Measurements from ENCODE around the gene G0S2.

- TF ChIP-seq JUND (IDR thresholded peaks at IDR 0.05) (no peak), EZH2phosphoT487 (IDR thresholded peaks at IDR 0.05; ENCODE audit: borderline replicate concordance, low read depth) (no peak), TEAD4 (IDR thresholded peaks at IDR 0.05; ENCODE audit: borderline replicate concordance, insufficient read depth) (no peak), CTCF (IDR thresholded peaks at IDR 0.05) (no peak), MAX (IDR thresholded peaks at IDR 0.05; ENCODE audit: low read depth) (no peak), MXI1 (IDR thresholded peaks at IDR 0.05; ENCODE audit: low read depth, low read length) (no peak), TAF1 (IDR thresholded peaks at IDR 0.05; ENCODE audit: borderline replicate concordance, low read depth, low read length) (no peak), GABPA (IDR thresholded peaks at IDR 0.05; ENCODE audit: low read depth) (no peak), POLR2AphosphoS5 (IDR thresholded peaks at IDR 0.05; ENCODE audit: low read depth, low read length) (no peak), NFIC (IDR thresholded peaks at IDR 0.05; ENCODE audit: borderline replicate concordance) (no peak), EP300 (IDR thresholded peaks at IDR 0.05; ENCODE audit: borderline replicate concordance in 1 of 2, low read depth in 1 of 2, low read length in 1 of 2) (no peak), GATA2 (CRISPR knock-in tag; IDR thresholded peaks at IDR 0.05) (no peak), YY1 (IDR thresholded peaks at IDR 0.05; ENCODE audit: low read depth) (no peak), RCOR1 (IDR thresholded peaks at IDR 0.05; ENCODE audit: low read length) (no peak)
These were observed 45.4 kb upstream of the G0S2 start for GRCh38 chr1:209629621-209630382.

Measured in SK-N-SH (cell line).